Transverse colon (tissue), 4 donors: ENCODE measurements around the gene EEF2.
A peak's percentile ranks its signal among the peaks of the same experiment; 100 is the strongest.

Source experiments
- EP300 ChIP-seq: sonication (generic); formaldehyde crosslinking; IDR thresholded peaks from one replicate; pipeline ENCODE4 v1.6.1; 2017; ENCODE audit warnings: antibody characterized with exemption, low read depth
- POLR2A ChIP-seq: fragments of 450-650 bp; IDR thresholded peaks from one replicate; pipeline ENCODE4 v1.6.1; 2016; ENCODE audit warnings: antibody characterized with exemption, mild to moderate bottlenecking, moderate library complexity
- POLR2AphosphoS5 ChIP-seq, 3 donors: sonication (generic); formaldehyde crosslinking; IDR thresholded peaks; one replicate each; pipeline ENCODE4 v1.6.1; 2016; ENCODE audit warnings: antibody characterized with exemption in 3 of 3
- TF ChIP-seq, protein P1 (sequence below), 5 experiments: fragments of 200-600 bp in 3 of 5; fragments of 450-650 bp in 2 of 5; sonication (generic) in 3 of 5; IDR thresholded peaks; 1 replicate in 2 of 5; 2 replicates in 3 of 5; pipeline ENCODE4 v1.5.1; 2016 to 2017; ENCODE audit warnings: antibody characterized with exemption in 5 of 5, inconsistent platforms in 3 of 5, mild to moderate bottlenecking in 2 of 5, moderate library complexity in 1 of 5

- TF ChIP-seq, protein P1, sequence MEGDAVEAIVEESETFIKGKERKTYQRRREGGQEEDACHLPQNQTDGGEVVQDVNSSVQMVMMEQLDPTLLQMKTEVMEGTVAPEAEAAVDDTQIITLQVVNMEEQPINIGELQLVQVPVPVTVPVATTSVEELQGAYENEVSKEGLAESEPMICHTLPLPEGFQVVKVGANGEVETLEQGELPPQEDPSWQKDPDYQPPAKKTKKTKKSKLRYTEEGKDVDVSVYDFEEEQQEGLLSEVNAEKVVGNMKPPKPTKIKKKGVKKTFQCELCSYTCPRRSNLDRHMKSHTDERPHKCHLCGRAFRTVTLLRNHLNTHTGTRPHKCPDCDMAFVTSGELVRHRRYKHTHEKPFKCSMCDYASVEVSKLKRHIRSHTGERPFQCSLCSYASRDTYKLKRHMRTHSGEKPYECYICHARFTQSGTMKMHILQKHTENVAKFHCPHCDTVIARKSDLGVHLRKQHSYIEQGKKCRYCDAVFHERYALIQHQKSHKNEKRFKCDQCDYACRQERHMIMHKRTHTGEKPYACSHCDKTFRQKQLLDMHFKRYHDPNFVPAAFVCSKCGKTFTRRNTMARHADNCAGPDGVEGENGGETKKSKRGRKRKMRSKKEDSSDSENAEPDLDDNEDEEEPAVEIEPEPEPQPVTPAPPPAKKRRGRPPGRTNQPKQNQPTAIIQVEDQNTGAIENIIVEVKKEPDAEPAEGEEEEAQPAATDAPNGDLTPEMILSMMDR (IDR thresholded peaks at IDR 0.05), result no peak
- peak; percentile 46 to 71 (median 70) for TF ChIP-seq POLR2AphosphoS5 (IDR thresholded peaks at IDR 0.05)
- no peak for TF ChIP-seq POLR2A
- no peak for TF ChIP-seq EP300
Measured at GRCh38 chr19:3983936-3984583, 1.2 kb downstream of the EEF2 start.
